WERI-Rb-1 (cell line): Measurements from ENCODE around the gene LDAH.

Experiments used
- DNase-seq: peaks from one replicate; pipeline ENCODE4 v3.0.0-alpha.2; 2020
- H3K27ac ChIP-seq: fragments of 250-450 bp; sonication (Bioruptor Pico); 2 replicates; pipeline ENCODE4 v1.5.1; 2020; ENCODE audit warnings: mild to moderate bottlenecking, moderate library complexity
- H3K27me3 ChIP-seq: fragments of 250-450 bp; sonication (Bioruptor Pico); 2 replicates; pipeline ENCODE4 v1.5.1; 2021; ENCODE audit warnings: mild to moderate bottlenecking, low read depth, moderate library complexity; ENCODE audit not compliant: insufficient read depth, severe bottlenecking
- H3K36me3 ChIP-seq: fragments of 250-450 bp; sonication (Bioruptor Pico); 2 replicates; pipeline ENCODE4 v1.5.1; 2020; ENCODE audit warnings: mild to moderate bottlenecking, moderate library complexity
- H3K4me3 ChIP-seq: 2 replicates; pipeline ENCODE4 v1.5.1; 2011; ENCODE audit warnings: low read depth, mild to moderate bottlenecking, control low read depth, low read length
- H3K9me3 ChIP-seq: fragments of 250-450 bp; sonication (Bioruptor Pico); 2 replicates; pipeline ENCODE4 v1.5.1; 2021; ENCODE audit warnings: mild to moderate bottlenecking, moderate library complexity; ENCODE audit not compliant: severe bottlenecking
- TF ChIP-seq, protein P1 (sequence below): IDR thresholded peaks from 2 replicates; pipeline ENCODE4 v1.5.1; 2011; ENCODE audit warnings: low read depth, mild to moderate bottlenecking, control low read depth, inconsistent platforms, low read length

The LDAH gene

DNA sequence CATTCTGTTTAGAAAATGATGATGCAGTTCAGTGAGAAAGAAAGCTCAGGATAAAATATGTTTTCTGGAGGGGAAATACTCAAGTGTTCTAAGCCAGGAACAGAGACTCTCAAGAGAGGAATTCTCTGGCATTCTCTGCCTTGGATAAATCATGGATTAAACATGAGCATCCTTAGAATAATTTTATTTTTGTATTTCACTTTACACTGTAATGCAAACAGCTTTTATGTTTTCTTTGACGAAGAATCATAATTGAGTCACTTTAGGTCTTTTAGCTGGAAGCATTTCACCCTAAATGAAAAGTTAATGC is 144.9 kb downstream of the LDAH start:
- Histone ChIP-seq H3K36me3 (no peaks in the 10 kb centered on the region), H3K9me3 (no peaks in the 10 kb centered on the region), H3K27ac (no peak overlapping the region), H3K27me3 (no peaks in the 10 kb centered on the region), H3K4me3 (no peak overlapping the region)
- TF ChIP-seq, protein P1, sequence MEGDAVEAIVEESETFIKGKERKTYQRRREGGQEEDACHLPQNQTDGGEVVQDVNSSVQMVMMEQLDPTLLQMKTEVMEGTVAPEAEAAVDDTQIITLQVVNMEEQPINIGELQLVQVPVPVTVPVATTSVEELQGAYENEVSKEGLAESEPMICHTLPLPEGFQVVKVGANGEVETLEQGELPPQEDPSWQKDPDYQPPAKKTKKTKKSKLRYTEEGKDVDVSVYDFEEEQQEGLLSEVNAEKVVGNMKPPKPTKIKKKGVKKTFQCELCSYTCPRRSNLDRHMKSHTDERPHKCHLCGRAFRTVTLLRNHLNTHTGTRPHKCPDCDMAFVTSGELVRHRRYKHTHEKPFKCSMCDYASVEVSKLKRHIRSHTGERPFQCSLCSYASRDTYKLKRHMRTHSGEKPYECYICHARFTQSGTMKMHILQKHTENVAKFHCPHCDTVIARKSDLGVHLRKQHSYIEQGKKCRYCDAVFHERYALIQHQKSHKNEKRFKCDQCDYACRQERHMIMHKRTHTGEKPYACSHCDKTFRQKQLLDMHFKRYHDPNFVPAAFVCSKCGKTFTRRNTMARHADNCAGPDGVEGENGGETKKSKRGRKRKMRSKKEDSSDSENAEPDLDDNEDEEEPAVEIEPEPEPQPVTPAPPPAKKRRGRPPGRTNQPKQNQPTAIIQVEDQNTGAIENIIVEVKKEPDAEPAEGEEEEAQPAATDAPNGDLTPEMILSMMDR, result no peak
- DNase-seq, result no peak

DNA sequence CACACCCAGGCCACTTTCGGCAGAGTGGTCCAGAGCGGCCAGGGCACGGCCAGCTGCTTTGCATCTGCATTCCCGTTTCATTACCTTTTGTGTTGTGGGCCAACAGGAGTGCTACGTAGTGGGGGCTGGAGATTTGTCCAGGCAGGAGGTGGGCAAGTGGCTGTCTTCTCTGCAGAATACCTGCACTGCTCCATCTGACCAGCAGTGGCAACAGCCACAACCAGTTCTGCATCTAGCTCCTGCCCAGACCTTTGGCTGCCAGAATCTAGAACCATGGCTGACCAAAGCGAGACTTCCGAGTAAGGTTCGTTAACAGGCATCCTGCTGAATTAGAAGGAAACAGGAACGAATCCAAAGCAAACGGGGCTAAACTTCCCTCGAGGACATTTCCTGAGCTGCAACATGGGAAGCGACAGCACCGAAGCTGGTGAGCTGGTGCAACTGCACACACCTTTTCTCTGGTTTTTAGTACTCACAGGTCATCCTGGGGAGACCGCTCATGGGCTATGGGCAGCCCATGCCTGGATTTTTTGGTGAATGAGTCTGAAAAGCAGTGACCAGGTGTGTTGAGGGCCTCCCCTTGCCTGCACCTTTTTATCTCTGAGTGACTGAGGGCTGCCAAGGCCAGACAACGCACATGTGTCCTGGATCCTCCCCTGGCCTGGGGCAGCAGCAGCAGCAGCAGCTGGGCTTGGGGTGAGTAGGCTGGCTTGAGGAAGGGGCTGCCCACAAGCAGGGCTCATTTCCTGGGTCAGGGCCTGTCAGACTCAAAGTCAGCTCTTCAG is 145.4 kb downstream of the LDAH start:
- Histone ChIP-seq H3K4me3 (no peak overlapping the region), H3K27me3 (peaks cover under 1% of the 10 kb centered on the region), H3K27ac (no peak overlapping the region), H3K9me3 (no peaks in the 10 kb centered on the region), H3K36me3 (no peaks in the 10 kb centered on the region)
- TF ChIP-seq, protein P1, result peak; percentile 61
- no peak for DNase-seq

DNA sequence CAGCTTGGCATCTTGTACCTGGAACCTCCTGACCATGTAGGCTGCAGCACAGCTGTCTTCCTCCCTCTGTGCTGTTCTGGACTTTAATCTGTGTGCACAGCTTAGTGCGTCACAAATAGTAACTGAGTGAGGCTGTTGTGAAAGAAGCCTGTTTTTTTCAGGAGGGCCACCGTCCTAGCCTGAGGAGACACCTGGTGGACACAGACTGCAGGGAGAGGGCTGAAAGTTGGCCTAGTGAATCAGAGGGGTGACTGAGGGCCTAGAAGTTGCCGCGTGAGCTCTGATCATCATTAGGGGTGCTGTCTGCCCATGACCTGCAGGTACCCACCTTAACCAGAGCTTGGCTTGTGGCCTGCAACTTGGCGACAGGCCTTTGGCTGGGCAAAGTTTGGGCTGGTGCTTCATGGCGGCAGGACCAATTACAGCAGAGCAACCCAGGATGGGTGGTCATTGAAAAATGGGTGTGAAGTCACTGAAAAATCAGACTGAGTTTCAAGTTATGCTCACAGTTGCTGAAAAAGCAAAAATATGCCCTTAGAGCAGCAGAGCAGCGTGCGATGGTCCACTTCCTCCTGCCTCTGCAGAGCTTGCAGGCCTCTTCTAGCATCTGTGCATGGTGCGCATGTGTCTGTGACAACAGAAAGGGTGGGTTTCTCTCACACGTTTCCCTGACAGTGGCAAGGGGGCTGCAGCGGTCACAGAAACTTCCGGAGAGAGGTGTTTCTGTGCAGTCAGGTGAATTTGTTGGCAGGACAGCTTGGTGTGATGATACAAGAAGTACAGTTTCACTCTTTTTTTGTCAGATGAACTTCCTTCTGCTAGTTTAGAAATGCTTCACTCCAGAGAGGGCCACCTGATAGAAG is 146.3 kb downstream of the LDAH start:
- TF ChIP-seq, protein P1, result peak; percentile 64
- peaks cover 8% of the 10 kb centered on the region for H3K27me3 ChIP-seq
- H3K4me3 ChIP-seq, result no peak overlapping the region
- H3K27ac ChIP-seq, result no peak overlapping the region
- H3K36me3 ChIP-seq, result no peaks in the 10 kb centered on the region
- no peaks in the 10 kb centered on the region for H3K9me3 ChIP-seq
- peak; percentile 53 for DNase-seq

DNA sequence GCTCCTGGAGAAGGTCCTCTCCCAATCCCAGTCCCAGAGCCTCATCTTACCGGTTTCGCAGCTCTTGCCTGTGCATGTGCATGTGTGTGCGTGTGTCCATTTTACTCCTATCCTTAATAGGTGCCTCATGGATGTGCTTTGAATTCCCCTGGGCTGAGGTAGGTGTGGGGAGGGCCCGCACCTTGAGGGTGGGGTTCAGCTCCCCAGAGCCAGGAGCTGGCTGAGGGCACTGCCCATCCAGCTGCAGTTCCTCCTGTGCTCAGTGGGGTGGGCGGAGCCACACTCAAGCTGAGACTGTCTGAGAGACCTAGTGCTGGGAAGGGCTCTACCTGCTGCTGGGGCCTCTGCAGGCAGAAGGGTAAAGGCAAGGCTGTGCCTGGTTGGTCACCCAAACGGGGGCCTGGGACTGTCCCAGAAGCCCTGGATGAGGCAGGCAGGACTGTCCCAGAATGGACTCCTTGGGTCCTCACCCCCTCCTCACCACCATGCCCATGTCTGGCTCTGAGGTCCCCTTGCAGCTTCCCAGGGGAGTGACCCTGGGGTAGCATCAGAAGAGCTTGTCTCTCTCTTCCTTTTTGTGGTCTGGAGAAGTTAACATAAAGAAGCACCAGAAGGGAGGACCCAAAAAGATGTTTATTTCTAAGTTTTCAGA is 147.1 kb downstream of the LDAH start:
- Histone ChIP-seq H3K27ac (no peak overlapping the region), H3K36me3 (no peaks in the 10 kb centered on the region), H3K4me3 (no peak overlapping the region), H3K9me3 (peaks cover 4% of the 10 kb centered on the region), H3K27me3 (peaks cover 14% of the 10 kb centered on the region)
- TF ChIP-seq, protein P1, result 0 out of 2 replicates have a peak, but pooled peaks have one; percentile 26
- DNase-seq, result peak; percentile 55

DNA sequence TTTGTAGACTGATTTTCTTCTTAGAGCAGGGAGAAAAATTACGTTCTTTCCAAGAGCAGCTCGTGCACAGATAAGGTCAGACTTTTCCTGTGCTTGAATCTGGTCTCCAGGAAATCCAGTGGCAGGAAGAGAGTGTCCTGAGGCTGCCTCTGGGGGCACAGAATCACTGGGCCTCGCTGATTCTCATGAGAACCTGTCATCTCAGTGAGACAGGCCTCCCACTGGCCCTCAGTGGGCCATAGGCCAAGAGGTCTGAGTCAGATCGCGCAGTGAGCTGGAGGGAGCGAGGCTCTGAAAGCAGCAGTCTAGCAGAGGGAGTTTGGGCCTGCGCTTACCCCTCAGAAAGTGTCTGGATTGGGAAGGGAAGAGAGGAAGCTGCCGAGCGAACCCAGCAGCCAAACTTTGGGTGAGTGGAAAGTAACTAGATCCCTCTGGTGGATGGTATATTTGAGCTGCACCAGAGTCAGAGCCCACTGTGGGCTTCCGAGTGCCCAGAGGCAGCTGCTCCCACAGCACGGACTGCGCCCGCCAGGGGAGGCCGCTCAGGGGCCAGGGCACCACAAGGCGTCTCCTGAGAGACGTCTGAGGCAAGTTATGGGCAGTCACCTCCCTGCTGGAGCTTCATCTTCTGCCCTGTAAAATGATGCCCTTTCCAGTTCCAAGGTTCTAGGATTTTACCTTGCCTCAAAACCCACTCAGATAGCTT is 147.8 kb downstream of the LDAH start:
- H3K27me3 ChIP-seq, result peaks cover 20% of the 10 kb centered on the region
- DNase-seq, result no peak
- peaks cover 6% of the 10 kb centered on the region for H3K9me3 ChIP-seq
- TF ChIP-seq, protein P1, result no peak
- H3K36me3 ChIP-seq, result no peaks in the 10 kb centered on the region
- no peak overlapping the region for H3K27ac ChIP-seq
- no peak overlapping the region for H3K4me3 ChIP-seq
